ENCODE data around the gene MRTFB. TPM values are rescaled to one million over a fixed set of nuclear protein-coding genes. Genes with fewer than 3 reads are reported as not detected.

The MRTFB gene
- total and polyA plus RNA-seq, 2 donors (not counting 1 experiment from before 2014, with no cell fraction given): 8.8 to 9.8 TPM

GRCh38 chr16:14035092-14035491 lies 36.0 kb upstream of the MRTFB start:
- Histone ChIP-seq H4K20me1 (ENCODE audit: control insufficient read depth, extremely low read depth, insufficient read depth, low read length) (no peaks in the 10 kb centered on the region), H3K4me1 (ENCODE audit: control insufficient read depth, extremely low read depth, insufficient read depth, low read length) (no peaks in the 10 kb centered on the region), H3K79me2 (ENCODE audit: control insufficient read depth, insufficient read depth, low read length) (no peaks in the 10 kb centered on the region), H3K9ac (ENCODE audit: insufficient read depth, low read length) (no peak overlapping the region), H3K27ac (ENCODE audit: insufficient read depth, low read length) (no peak overlapping the region), H2AFZ (ENCODE audit: low read length) (no peak overlapping the region), H3K4me2 (ENCODE audit: extremely low read depth, insufficient read depth, low read length) (no peak overlapping the region), H3K4me3 (replicated peaks in 1 of 4; ENCODE audit: control extremely low read depth in 1 of 4, insufficient read depth in 1 of 4, low read depth in 3 of 4, low read length in 4 of 4) (no peak overlapping the region), H3K36me3 (ENCODE audit: control insufficient read depth, insufficient read depth, low read length) (no peaks in the 10 kb centered on the region), H3K9me3 (ENCODE audit: control insufficient read depth, insufficient read depth, low read depth, low read length) (no peaks in the 10 kb centered on the region), H3K27me3 (ENCODE audit: control insufficient read depth, insufficient read depth, low read length) (no peaks in the 10 kb centered on the region)
- no peak for DNase-seq (ENCODE audit: low read depth in 2 of 2)
- no peak for TF ChIP-seq EZH2 (IDR thresholded peaks at IDR 0.05; ENCODE audit: low read length, missing control alignments)
- no peak for TF ChIP-seq CTCF (conservative IDR thresholded peaks at IDR 0.05 in 1 of 2, IDR thresholded peaks at IDR 0.05 in 1 of 2; ENCODE audit: low read depth in 1 of 2, low read length in 2 of 2)

- no peak overlapping the region for H3K4me2 ChIP-seq (ENCODE audit: extremely low read depth, insufficient read depth, low read length)
- no peak overlapping the region for H3K4me3 ChIP-seq (replicated peaks in 1 of 4; ENCODE audit: control extremely low read depth in 1 of 4, insufficient read depth in 1 of 4, low read depth in 3 of 4, low read length in 4 of 4)
- TF ChIP-seq CTCF (conservative IDR thresholded peaks at IDR 0.05 in 1 of 2, IDR thresholded peaks at IDR 0.05 in 1 of 2; ENCODE audit: low read depth in 1 of 2, low read length in 2 of 2): no peak
- no peak for TF ChIP-seq EZH2 (IDR thresholded peaks at IDR 0.05; ENCODE audit: low read length, missing control alignments)
- H2AFZ ChIP-seq (ENCODE audit: low read length): no peak overlapping the region
- no peaks in the 10 kb centered on the region for H3K79me2 ChIP-seq (ENCODE audit: control insufficient read depth, insufficient read depth, low read length)
- H3K4me1 ChIP-seq (ENCODE audit: control insufficient read depth, extremely low read depth, insufficient read depth, low read length): no peaks in the 10 kb centered on the region
- no peaks in the 10 kb centered on the region for H4K20me1 ChIP-seq (ENCODE audit: control insufficient read depth, extremely low read depth, insufficient read depth, low read length)
- H3K9ac ChIP-seq (ENCODE audit: insufficient read depth, low read length): no peak overlapping the region
- H3K27ac ChIP-seq (ENCODE audit: insufficient read depth, low read length): no peak overlapping the region
- DNase-seq (ENCODE audit: low read depth in 2 of 2): no peak
- no peaks in the 10 kb centered on the region for H3K9me3 ChIP-seq (ENCODE audit: control insufficient read depth, insufficient read depth, low read depth, low read length)
- no peaks in the 10 kb centered on the region for H3K27me3 ChIP-seq (ENCODE audit: control insufficient read depth, insufficient read depth, low read length)
- H3K36me3 ChIP-seq (ENCODE audit: control insufficient read depth, insufficient read depth, low read length): no peaks in the 10 kb centered on the region
Observed at GRCh38 chr16:14036889-14037288, 34.2 kb upstream of the MRTFB start.

DNA sequence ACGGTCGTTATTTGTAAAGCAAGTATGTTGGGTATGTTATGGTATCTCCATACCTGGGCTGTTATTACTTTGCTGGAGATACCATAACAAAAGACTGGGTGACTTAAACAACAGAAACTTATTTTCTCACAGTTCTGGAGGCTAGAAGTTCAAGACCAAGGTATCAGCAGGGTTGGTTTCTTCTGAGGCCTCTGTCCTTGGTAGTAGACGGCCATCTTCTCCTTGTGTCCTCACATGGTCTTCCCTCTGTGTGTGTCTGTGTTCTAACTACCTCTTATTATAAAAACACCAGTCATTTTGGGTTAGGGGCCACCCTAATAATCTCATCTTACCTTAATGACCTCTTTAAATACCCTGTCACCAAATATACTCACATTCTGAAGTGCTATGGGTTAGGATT lies 33.2 kb upstream of the MRTFB start:
- H3K36me3 ChIP-seq (ENCODE audit: control insufficient read depth, insufficient read depth, low read length): no peaks in the 10 kb centered on the region
- no peaks in the 10 kb centered on the region for H3K27me3 ChIP-seq (ENCODE audit: control insufficient read depth, insufficient read depth, low read length)

More for the DNA sequence above, 33.2 kb upstream of the MRTFB start:
- no peak for DNase-seq (ENCODE audit: low read depth in 2 of 2)
- no peak overlapping the region for H2AFZ ChIP-seq (ENCODE audit: low read length)
- TF ChIP-seq CTCF (conservative IDR thresholded peaks at IDR 0.05 in 1 of 2, IDR thresholded peaks at IDR 0.05 in 1 of 2; ENCODE audit: low read depth in 1 of 2, low read length in 2 of 2): no peak
- no peak for TF ChIP-seq EZH2 (IDR thresholded peaks at IDR 0.05; ENCODE audit: low read length, missing control alignments)
- H3K9ac ChIP-seq (ENCODE audit: insufficient read depth, low read length): no peak overlapping the region
- H3K4me2 ChIP-seq (ENCODE audit: extremely low read depth, insufficient read depth, low read length): no peak overlapping the region
- H3K27ac ChIP-seq (ENCODE audit: insufficient read depth, low read length): no peak overlapping the region
- H3K79me2 ChIP-seq (ENCODE audit: control insufficient read depth, insufficient read depth, low read length): no peaks in the 10 kb centered on the region
- no peaks in the 10 kb centered on the region for H3K4me1 ChIP-seq (ENCODE audit: control insufficient read depth, extremely low read depth, insufficient read depth, low read length)
- no peak overlapping the region for H3K4me3 ChIP-seq (replicated peaks in 1 of 4; ENCODE audit: control extremely low read depth in 1 of 4, insufficient read depth in 1 of 4, low read depth in 3 of 4, low read length in 4 of 4)
- H4K20me1 ChIP-seq (ENCODE audit: control insufficient read depth, extremely low read depth, insufficient read depth, low read length): no peaks in the 10 kb centered on the region
- no peaks in the 10 kb centered on the region for H3K9me3 ChIP-seq (ENCODE audit: control insufficient read depth, insufficient read depth, low read depth, low read length)

Measured in fibroblast of lung (primary cell).